Measurements from ENCODE around the gene POLR1E. TPM values are rescaled to one million over a fixed set of nuclear protein-coding genes. Genes with fewer than 3 reads are reported as not detected.

The POLR1E gene
- total RNA-seq, 1 donor from 2014 or later, result 38.6 TPM

- H3K4me1 Mint-ChIP-seq, result peaks cover 8% of the 10 kb centered on the region
- no peak overlapping the region for H3K27ac Mint-ChIP-seq
- H3K9me3 ChIP-seq (ENCODE audit: low read depth), result no peaks in the 10 kb centered on the region
- no peak overlapping the region for H3K9ac ChIP-seq
- peaks cover 14% of the 10 kb centered on the region for H3K4me1 ChIP-seq
- H3K9me3 Mint-ChIP-seq, result peaks cover 15% of the 10 kb centered on the region
- no peak for DNase-seq (ENCODE audit: low spot score)
- no peak overlapping the region for H3K27ac ChIP-seq
- peaks cover 42% of the 10 kb centered on the region for H4K20me1 ChIP-seq (ENCODE audit: low read depth)
- H3K27me3 ChIP-seq, result no peaks in the 10 kb centered on the region
- H3K4me2 ChIP-seq, result no peak overlapping the region
- H2AFZ ChIP-seq (replicated peaks), result no peak overlapping the region
- peaks cover 48% of the 10 kb centered on the region for H3K36me3 Mint-ChIP-seq
- no peak overlapping the region for H3K4me3 ChIP-seq
- H3K36me3 ChIP-seq, result no peaks in the 10 kb centered on the region
- TF ChIP-seq CTCF (IDR thresholded peaks at IDR 0.05), result no peak
- no peak for TF ChIP-seq EZH2phosphoT487 (IDR thresholded peaks at IDR 0.05)
- no peak for TF ChIP-seq EZH2 (IDR thresholded peaks at IDR 0.05)
- H3K27me3 Mint-ChIP-seq (ENCODE audit: insufficient read depth, low read depth), result no peaks in the 10 kb centered on the region
- H3F3A ChIP-seq (ENCODE audit: low read depth), result peaks cover 29% of the 10 kb centered on the region
- no peak overlapping the region for H3K4me3 Mint-ChIP-seq
- peaks cover 96% of the 10 kb centered on the region for H3K79me2 ChIP-seq (ENCODE audit: low read depth)
These were observed 31.5 kb upstream of the POLR1E start for GRCh38 chr9:37454238-37454637.

- no peak overlapping the region for H3K27ac Mint-ChIP-seq
These were observed 29.7 kb upstream of the POLR1E start for GRCh38 chr9:37455884-37456647.

GRCh38 chr9:37456817-37457216 lies 28.9 kb upstream of the POLR1E start:
- no peak for DNase-seq (ENCODE audit: low spot score)
- Mint-ChIP-seq H3K9me3 (peaks cover 15% of the 10 kb centered on the region), H3K4me3 (no peak overlapping the region), H3K4me1 (peaks cover 2% of the 10 kb centered on the region), H3K27me3 (ENCODE audit: insufficient read depth, low read depth) (no peaks in the 10 kb centered on the region), H3K27ac (no peak overlapping the region), H3K36me3 (peaks cover 46% of the 10 kb centered on the region)
- Histone ChIP-seq H3F3A (ENCODE audit: low read depth) (peaks cover 10% of the 10 kb centered on the region), H2AFZ (replicated peaks) (no peak overlapping the region), H3K27me3 (no peaks in the 10 kb centered on the region), H3K9ac (no peak overlapping the region), H4K20me1 (ENCODE audit: low read depth) (peaks cover 61% of the 10 kb centered on the region), H3K27ac (no peak overlapping the region), H3K4me2 (no peak overlapping the region), H3K36me3 (no peaks in the 10 kb centered on the region), H3K9me3 (ENCODE audit: low read depth) (no peaks in the 10 kb centered on the region), H3K4me3 (no peak overlapping the region), H3K4me1 (no peaks in the 10 kb centered on the region), H3K79me2 (ENCODE audit: low read depth) (peaks cover 100% of the 10 kb centered on the region)
- no peak for TF ChIP-seq CTCF (IDR thresholded peaks at IDR 0.05)
- TF ChIP-seq EZH2 (IDR thresholded peaks at IDR 0.05), result no peak
- TF ChIP-seq EZH2phosphoT487 (IDR thresholded peaks at IDR 0.05), result no peak

More at GRCh38 chr9:37455884-37456647, 29.7 kb upstream of the POLR1E start:
- peaks cover 14% of the 10 kb centered on the region for H3F3A ChIP-seq (ENCODE audit: low read depth)
- peaks cover 53% of the 10 kb centered on the region for H4K20me1 ChIP-seq (ENCODE audit: low read depth)
- H3K27me3 ChIP-seq, result no peaks in the 10 kb centered on the region
- H2AFZ ChIP-seq (replicated peaks), result no peak overlapping the region
- H3K9me3 ChIP-seq (ENCODE audit: low read depth), result no peaks in the 10 kb centered on the region
- H3K9ac ChIP-seq, result no peak overlapping the region
- H3K36me3 Mint-ChIP-seq, result peaks cover 48% of the 10 kb centered on the region
- H3K9me3 Mint-ChIP-seq, result peaks cover 15% of the 10 kb centered on the region
- no peak overlapping the region for H3K4me3 ChIP-seq
- no peak overlapping the region for H3K4me2 ChIP-seq
- peaks cover 100% of the 10 kb centered on the region for H3K79me2 ChIP-seq (ENCODE audit: low read depth)
- no peak overlapping the region for H3K4me3 Mint-ChIP-seq
- H3K27me3 Mint-ChIP-seq (ENCODE audit: insufficient read depth, low read depth), result no peaks in the 10 kb centered on the region
- H3K36me3 ChIP-seq, result no peaks in the 10 kb centered on the region
- no peak overlapping the region for H3K27ac ChIP-seq
- no peak for DNase-seq (ENCODE audit: low spot score)
- TF ChIP-seq EZH2phosphoT487 (IDR thresholded peaks at IDR 0.05), result no peak
- no peak for TF ChIP-seq CTCF (IDR thresholded peaks at IDR 0.05)
- no peak for TF ChIP-seq EZH2 (IDR thresholded peaks at IDR 0.05)
- no peaks in the 10 kb centered on the region for H3K4me1 ChIP-seq
- peaks cover under 1% of the 10 kb centered on the region for H3K4me1 Mint-ChIP-seq
